ENCODE results near the gene PRKCI.
A peak's percentile ranks its signal among the peaks of the same experiment; 100 is the strongest.
"Not testable (repeated sequence)": the region's sequence is repeated elsewhere in the genome, so short reads cannot be mapped to it uniquely, and the experiment has no call there.

PRKCI gene

DNA sequence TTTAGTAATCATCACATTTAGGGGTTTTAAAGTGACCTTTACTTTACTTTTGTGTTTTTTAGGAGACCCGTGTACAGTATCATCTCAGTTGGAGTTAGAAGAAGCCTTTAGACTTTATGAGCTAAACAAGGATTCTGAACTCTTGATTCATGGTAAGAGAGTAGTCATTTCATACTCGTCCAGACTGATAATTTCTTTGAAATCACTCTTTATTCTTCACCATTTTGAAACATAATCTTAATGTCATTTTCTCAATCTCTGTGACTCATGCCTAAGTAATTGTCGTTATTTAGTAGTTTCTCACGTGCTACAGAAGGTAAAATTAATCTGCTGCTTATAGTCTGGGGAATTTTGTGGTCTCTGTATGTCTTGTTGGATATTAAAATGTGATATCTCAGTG lies 37.7 kb downstream of the PRKCI start:
- H3K4me3 ChIP-seq (ENCODE audit: low read depth, low read length), result no peak overlapping the region
- DNase-seq (ENCODE audit: low read depth), result peak; percentile 3

DNA sequence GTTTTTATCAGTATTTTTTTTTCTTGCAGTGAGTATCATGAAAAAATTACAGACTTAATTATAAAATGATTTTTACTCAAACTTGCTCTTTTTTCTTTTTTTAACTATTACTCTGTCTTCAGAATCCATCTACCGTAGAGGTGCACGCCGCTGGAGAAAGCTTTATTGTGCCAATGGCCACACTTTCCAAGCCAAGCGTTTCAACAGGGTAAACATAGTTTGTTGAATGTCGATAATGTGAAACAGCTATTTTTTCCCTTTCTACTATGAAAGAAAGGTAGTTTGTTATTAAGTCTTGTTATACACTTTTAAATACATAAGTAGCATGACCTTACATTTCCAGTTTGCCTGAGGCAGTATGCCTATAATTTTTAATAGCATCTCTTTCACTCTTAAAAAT lies 45.6 kb downstream of the PRKCI start:
- DNase-seq (ENCODE audit: low read depth), result no peak
- no peak overlapping the region for H3K4me3 ChIP-seq (ENCODE audit: low read depth, low read length)
- TF ChIP-seq, protein P1, sequence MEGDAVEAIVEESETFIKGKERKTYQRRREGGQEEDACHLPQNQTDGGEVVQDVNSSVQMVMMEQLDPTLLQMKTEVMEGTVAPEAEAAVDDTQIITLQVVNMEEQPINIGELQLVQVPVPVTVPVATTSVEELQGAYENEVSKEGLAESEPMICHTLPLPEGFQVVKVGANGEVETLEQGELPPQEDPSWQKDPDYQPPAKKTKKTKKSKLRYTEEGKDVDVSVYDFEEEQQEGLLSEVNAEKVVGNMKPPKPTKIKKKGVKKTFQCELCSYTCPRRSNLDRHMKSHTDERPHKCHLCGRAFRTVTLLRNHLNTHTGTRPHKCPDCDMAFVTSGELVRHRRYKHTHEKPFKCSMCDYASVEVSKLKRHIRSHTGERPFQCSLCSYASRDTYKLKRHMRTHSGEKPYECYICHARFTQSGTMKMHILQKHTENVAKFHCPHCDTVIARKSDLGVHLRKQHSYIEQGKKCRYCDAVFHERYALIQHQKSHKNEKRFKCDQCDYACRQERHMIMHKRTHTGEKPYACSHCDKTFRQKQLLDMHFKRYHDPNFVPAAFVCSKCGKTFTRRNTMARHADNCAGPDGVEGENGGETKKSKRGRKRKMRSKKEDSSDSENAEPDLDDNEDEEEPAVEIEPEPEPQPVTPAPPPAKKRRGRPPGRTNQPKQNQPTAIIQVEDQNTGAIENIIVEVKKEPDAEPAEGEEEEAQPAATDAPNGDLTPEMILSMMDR (conservative IDR thresholded peaks at IDR 0.05; ENCODE audit: low read depth, low read length), result no peak

More for the DNA sequence above, 37.7 kb downstream of the PRKCI start:
- TF ChIP-seq, protein P1 (conservative IDR thresholded peaks at IDR 0.05; ENCODE audit: low read depth, low read length), result no peak

DNA sequence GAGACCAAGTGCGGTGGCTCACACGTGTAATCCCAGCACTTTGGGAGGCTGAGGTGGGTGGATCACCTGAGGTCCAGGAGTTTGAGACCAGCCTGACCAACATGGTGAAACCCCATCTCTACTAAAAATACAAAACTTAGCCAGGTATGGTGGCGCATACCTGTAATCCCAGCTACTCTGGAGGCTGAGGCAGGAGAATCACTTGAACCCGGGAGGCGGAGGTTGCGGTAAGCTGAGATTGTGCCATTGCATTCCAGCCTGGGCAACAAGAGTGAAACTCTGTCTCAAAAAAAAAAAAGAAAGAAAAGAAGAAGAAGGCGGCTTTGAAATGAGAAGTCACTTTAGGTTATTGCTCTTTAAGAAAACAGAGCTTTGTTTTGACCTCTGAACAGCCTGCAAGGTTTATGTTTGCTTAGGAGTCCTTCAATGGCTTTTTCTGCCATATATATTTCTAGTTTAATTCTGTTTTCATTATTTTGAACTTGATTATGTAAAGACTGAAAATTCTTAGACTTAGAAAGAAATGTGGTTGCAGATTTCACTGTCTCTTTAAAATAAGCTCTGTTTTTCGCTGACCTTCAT lies 47.5 kb downstream of the PRKCI start:
- not testable (repeated sequence) for DNase-seq (ENCODE audit: low read depth)

DNA sequence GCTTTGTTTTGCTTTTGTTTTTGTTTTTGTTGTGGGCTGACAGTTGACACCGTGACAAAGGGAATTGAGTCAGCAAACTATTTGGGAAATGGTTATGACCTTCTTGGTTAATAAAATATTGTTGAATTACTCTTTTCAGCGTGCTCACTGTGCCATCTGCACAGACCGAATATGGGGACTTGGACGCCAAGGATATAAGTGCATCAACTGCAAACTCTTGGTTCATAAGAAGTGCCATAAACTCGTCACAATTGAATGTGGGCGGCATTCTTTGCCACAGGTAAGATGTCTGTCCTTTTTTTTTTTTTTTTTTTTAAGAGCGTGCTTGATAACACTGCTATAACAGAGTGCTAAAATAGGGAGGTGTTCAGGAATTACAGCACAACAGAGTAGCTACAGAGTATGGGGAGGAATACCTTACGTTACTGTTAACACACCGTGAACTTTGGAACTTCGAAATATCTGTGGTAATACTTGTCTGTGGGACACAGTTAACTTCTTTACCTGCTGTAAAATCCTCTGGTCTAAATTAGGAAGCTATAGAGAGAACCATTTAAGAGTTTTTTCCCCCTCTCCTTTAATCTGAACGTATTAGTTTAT lies 48.2 kb downstream of the PRKCI start:
- no peak overlapping the region for H3K4me3 ChIP-seq (ENCODE audit: low read depth, low read length)
- no peak for DNase-seq (ENCODE audit: low read depth)
- TF ChIP-seq, protein P1 (conservative IDR thresholded peaks at IDR 0.05; ENCODE audit: low read depth, low read length), result no peak

More for the DNA sequence above, 47.5 kb downstream of the PRKCI start:
- not testable (repeated sequence) for H3K4me3 ChIP-seq (ENCODE audit: low read depth, low read length)

DNA sequence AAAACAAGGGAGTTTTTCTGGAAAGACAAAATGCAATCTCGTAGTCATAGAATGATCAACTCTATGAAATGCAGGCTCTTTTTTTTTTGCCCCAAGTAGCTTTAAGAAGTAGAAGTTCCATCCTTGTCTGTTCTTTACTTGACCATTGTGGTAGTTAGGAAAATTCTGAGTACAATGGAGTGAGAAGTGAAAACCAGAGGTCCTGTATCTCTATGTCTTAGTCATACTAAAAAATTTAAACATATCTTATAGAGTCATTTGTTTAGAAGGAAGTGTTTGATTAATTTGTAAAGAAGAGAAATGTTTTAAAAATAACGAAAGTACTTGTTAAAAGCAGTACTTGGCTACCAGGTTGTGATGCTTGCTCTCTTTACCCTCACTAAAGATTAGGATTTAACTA lies 52.4 kb downstream of the PRKCI start:
- TF ChIP-seq, protein P1 (conservative IDR thresholded peaks at IDR 0.05; ENCODE audit: low read depth, low read length), result no peak
- no peak overlapping the region for H3K4me3 ChIP-seq (ENCODE audit: low read depth, low read length)
- no peak for DNase-seq (ENCODE audit: low read depth)

DNA sequence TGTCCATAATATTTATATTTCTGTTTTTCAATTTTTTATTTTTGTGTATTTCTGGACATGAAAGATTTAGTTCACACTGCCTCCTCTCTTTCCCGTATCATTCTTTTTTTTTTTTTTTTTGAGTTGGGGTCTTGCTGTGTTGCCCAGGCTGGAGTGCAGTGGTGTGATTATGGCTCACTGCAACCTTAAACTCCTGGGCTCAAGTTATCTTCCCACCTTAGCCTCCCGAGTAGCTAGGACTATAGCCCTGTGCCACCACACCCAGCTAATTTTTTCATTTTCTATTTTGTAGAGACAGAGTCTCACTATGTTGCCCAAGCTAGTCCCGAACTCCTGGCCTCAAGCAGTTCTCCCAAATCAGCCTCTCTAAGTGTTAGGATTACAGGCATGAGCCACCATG lies 53.6 kb downstream of the PRKCI start:
- no peak overlapping the region for H3K4me3 ChIP-seq (ENCODE audit: low read depth, low read length)
- TF ChIP-seq, protein P1 (conservative IDR thresholded peaks at IDR 0.05; ENCODE audit: low read depth, low read length), result no peak

DNA sequence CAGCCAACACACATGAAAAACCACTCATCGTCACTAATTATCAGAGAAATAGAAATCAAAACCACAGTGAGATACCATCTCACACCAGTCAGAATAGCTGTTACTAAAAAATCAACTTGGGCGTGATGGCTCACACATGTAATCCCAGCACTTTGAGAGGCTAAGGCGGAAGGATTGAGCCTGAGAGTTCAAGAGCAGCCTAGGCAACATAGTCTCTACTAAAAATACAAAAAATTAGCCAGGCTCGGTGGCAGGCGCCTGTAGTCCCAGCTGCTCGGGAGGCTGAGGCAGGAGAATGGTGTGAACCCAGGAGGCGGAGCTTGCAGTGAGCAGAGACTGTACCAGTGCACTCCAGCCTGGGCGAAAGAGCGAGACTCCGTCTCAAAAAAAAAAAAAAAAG lies 55.1 kb downstream of the PRKCI start:
- not testable (repeated sequence) for H3K4me3 ChIP-seq (ENCODE audit: low read depth, low read length); DNase-seq (ENCODE audit: low read depth)

More for the DNA sequence above, 53.6 kb downstream of the PRKCI start:
- no peak for DNase-seq (ENCODE audit: low read depth)

DNA sequence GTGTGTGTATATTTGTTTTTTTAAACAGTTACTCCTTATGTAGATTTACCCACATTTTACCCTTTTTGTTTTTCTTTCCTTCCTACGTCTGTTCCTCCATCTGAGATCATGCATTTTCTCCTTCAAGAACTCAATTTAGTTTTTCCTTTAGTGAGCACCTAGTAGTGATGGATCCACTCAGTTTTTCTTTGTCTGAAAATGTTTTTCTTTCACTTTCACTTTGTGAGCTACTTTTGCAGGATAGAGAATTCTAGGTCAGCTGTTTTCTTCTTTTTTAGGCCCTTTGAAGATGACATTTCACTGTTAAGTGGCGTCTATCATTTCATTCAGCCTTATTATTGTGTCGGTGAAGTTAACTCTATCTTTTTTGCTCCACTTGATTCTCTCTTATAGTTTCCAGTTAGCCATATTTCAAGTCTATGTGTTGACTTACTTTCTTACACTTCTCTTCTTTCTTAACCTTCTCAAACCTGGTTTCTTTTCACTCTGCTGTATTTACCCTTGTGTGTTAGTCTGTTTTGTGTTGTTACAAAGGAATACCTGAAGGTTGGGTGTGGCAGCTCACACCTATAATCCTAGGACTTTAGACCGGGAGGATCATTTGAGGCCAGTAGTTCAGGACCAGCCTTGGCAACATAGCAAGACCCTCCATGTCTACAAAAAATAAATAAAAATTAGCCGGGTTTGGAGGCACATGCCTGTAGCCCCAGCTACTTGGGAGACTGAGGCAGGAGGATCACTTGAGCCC lies 55.8 kb downstream of the PRKCI start:
- H3K4me3 ChIP-seq (ENCODE audit: low read depth, low read length), result no peak overlapping the region
- DNase-seq (ENCODE audit: low read depth), result peak; percentile 32
- TF ChIP-seq, protein P1 (conservative IDR thresholded peaks at IDR 0.05; ENCODE audit: low read depth, low read length), result no peak

Data from choroid plexus epithelial cell (primary cell).